D721Med (cell line): ENCODE data around the gene UAP1.
A peak's percentile ranks its signal among the peaks of the same experiment; 100 is the strongest.
"Not testable (repeated sequence)": the region's sequence is repeated elsewhere in the genome, so short reads cannot be mapped to it uniquely, and the experiment has no call there.

Source experiments
- DNase-seq: peaks from one replicate; pipeline ENCODE4 v3.0.0; 2011; ENCODE audit warnings: low spot score; ENCODE audit not compliant: insufficient read length
- FAIRE-seq: peaks from 2 replicates; lab custom pipeline; 2011; peaks lifted over from hg19 to GRCh38; lab: Jason Lieb, UNC
- TF ChIP-seq, protein P1 (sequence below): IDR thresholded peaks from 2 replicates; pipeline ENCODE4 v1.5.1; 2012; ENCODE audit warnings: mild to moderate bottlenecking, control low read depth; ENCODE audit not compliant: insufficient read depth; ENCODE audit errors: missing control alignments

The UAP1 gene

DNA sequence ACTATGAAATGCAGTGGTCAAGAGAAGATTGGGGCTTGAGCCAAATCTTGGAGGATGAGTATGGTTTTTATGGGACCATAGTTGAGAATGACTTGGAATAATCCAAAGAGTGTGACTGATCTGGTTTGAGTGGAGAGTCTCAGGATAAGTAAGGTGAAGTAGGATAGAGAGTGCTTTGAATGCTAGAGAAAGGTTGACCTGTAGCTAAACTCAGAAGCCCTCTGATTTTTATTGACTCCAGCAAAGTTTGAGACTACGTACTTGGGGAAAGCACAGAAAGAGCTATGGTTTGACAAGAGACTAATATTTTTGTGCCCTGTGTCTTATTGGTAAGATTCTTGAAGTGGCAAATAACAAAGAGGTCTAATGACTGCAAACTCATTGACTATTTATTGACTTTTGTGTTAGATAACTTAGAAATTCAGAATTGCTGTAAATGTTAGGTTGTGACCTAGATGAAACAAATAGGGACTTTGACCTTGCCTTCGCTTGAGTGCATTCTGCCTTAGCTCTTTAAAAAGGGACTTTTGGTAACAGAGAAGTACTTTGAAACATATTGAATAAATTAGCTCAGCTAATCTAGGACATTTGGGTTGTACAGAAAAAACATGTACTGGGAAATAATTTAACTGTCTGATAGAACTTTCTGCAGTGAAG is 35.1 kb downstream of the UAP1 start:
- TF ChIP-seq, protein P1, sequence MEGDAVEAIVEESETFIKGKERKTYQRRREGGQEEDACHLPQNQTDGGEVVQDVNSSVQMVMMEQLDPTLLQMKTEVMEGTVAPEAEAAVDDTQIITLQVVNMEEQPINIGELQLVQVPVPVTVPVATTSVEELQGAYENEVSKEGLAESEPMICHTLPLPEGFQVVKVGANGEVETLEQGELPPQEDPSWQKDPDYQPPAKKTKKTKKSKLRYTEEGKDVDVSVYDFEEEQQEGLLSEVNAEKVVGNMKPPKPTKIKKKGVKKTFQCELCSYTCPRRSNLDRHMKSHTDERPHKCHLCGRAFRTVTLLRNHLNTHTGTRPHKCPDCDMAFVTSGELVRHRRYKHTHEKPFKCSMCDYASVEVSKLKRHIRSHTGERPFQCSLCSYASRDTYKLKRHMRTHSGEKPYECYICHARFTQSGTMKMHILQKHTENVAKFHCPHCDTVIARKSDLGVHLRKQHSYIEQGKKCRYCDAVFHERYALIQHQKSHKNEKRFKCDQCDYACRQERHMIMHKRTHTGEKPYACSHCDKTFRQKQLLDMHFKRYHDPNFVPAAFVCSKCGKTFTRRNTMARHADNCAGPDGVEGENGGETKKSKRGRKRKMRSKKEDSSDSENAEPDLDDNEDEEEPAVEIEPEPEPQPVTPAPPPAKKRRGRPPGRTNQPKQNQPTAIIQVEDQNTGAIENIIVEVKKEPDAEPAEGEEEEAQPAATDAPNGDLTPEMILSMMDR = no peak
- FAIRE-seq (peak; percentile 70), DNase-seq (no peak)

DNA sequence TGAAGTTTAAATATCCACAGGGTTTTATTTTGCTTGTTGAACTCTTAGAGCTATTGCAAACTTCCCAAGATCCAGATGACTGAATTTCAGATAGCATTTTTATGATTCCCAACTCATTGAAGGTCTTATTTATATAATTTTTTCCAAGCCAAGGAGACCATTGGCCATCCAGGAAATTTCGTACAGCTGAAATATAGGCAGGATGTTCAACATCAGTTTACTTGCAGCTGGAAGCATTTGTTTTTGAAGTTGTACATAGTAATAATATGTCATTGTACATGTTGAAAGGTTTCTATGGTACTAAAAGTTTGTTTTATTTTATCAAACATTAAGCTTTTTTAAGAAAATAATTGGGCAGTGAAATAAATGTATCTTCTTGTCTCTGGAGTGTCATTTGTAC is 37.9 kb downstream of the UAP1 start:
- DNase-seq = no peak
- peak; percentile 51 for FAIRE-seq
- TF ChIP-seq, protein P1 = no peak

DNA sequence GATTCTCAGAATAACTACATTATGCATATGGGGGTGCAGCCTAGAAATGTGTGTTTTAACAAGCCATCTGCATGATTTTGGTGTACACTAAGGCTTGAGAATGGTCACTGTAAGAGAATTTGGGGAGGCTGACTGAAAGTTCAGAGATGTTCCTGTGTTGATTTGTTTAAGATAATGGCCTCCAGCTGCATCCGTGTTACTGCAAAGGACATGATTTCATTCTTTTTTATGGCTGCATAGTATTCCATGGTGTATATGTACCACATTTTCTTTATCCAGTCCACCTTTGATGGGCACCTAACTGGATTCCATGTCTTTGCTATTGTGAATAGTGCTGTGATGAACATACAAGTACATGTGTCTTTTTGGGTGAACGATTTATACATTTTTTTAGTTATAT is 41.6 kb downstream of the UAP1 start:
- DNase-seq = not testable (repeated sequence)
- FAIRE-seq = peak; percentile 58

DNA sequence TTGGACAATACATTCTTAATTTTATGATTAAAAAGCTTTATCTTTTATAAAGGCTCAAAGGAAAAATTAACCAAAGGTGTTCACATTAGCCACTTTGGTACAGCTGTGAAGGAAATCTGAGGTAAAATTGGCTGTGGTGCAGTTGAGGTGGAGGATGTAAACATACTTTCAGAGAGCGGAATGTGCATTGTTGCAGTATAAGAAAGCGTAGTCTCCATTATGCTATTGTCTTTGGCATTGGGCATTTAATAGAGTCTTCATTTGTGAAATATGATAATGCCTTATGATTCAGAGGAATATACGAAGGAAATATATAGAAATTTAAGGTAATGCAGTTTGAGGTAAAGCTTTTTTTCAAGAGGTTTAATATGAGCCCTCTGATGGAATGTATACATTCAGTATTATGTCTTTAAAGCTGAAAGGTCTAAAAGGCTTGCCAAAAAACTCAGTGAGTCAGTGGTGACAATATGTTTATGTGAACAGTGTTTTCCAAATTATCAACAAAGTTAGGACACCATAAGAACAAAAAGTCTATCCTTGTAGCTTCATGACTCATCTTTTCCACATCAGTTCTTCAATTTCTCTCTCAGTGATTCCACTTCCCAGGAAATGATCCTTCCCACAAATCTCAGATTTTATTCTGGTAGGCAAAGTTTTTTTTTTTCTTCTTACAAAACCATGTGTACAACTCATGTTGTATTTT is 43.9 kb downstream of the UAP1 start:
- DNase-seq (no peak), FAIRE-seq (peak; percentile 64)
- TF ChIP-seq, protein P1 = no peak

DNA sequence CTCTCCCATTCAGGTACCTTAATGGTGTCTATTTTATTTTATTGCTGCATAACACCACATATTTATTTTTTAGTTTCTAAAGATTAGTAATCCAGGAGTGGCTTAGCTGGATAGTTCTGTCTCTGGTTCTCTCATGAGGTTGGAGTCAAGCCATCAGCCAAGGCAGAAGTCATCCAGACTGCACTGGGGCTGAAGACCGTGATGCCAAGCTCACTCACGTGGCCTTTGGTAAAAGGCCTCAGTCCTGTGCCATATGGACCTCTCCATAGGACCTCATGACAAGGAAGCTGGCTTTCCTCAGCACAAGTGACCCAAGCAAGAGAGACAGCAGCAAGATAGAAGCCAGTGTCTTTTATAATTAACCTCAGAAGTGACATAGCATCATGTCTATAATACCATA is 47.8 kb downstream of the UAP1 start:
- DNase-seq = no peak
- TF ChIP-seq, protein P1 = no peak
- peak; percentile 67 for FAIRE-seq

DNA sequence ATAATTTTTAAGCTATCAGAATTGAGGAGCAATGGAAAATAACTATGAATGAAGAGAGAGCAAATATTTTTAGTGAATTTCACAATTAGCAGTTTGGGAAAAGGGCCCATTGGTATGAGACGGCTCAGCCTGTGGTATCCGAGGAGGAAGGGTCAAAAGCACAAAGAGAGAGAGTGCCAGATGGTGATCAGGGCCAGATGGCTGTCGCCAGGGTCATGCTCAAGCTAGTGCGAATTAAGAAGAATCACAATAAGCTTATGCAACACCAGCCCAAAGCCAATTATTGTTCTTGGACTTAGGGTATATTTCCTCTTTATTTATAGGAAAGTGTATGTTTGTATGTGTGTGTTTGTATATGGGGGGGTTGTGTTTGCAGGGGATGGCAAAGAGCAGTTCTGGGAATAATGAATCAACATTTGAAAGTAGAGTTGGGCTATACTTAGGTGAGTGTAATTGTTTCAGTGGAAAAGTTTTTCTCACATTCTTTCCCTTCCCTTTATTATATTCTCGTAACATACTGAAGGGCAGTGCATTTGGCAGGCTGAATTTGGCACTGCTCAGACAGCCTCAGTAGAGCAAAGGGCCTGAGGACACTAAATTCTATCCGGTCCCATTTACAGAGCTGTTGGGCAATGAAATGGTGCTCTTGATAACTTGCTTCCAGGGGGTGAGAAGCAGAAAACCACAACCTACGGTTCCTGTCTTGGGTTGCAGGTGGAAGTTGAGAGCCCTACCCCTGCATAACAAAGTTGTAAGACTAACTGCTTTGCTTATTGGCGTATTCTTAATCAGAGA is 51.3 kb downstream of the UAP1 start:
- TF ChIP-seq, protein P1 = no peak
- peak; percentile 26 for DNase-seq
- peak; percentile 99 for FAIRE-seq

DNA sequence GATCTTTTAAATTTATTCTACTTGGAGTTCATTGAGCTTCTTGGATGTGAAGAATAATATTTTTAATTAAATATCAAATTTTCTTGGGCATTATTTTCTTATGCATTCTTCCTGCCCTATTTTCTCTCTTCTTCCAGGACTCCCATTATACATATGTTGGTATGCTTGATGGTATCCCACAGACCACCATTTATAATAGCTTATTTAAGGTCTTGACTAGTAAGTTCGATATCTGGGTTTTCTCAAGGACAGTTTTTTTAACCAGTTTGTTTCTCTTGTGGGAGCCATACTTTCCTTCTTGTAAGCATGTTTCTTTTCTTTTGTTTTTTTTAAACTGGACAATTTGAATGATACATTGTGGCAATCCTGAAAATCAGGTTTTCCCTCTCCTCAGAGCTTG is 55.3 kb downstream of the UAP1 start:
- DNase-seq (no peak), FAIRE-seq (peak; percentile 38)
- TF ChIP-seq, protein P1 = no peak
